PC-9 (cell line): ENCODE data around the gene ZCCHC13. TPM values are rescaled to one million over a fixed set of nuclear protein-coding genes. Genes with fewer than 3 reads are reported as not detected.
"Not testable (repeated sequence)": the region's sequence is repeated elsewhere in the genome, so short reads cannot be mapped to it uniquely, and the experiment has no call there.

Experiments used
- Bru-seq: library from RNA; stranded (reverse); fragments of 400-500 nt; gene quantifications from one replicate; lab custom pipeline; 2021; lab: Mats Ljungman, UMichigan
- BruChase-seq, 2 experiments: library from RNA; stranded (reverse); fragments of 400-500 nt; gene quantifications; one replicate each; lab custom pipeline; 2021; lab: Mats Ljungman, UMichigan
- BruUV-seq: library from RNA; stranded (reverse); fragments of 400-500 nt; replicated peaks from 2 replicates; lab custom pipeline; 2021; lab: Mats Ljungman, UMichigan
- CTCF ChIA-PET: fragments of 300-600 bp; sonication (Branson Sonifier 250); formaldehyde crosslinking; loops from one replicate; lab custom pipeline; 2022; ENCODE audit warnings: antibody characterized with exemption; lab: Charles Lee
- POLR2A ChIA-PET: fragments of 300-600 bp; sonication (Branson Sonifier 250); formaldehyde crosslinking; loops from one replicate; lab custom pipeline; 2022; ENCODE audit warnings: antibody characterized with exemption; ENCODE audit not compliant: unreplicated experiment; lab: Charles Lee
- DNase-seq, 2 experiments: peaks; one replicate each; pipeline versions ENCODE4 v3.0.0 to v3.0.0-alpha.2; 2015 to 2022; ENCODE audit warnings: mixed read lengths in 1 of 2
- H2AFZ ChIP-seq: fragments of 200-600 bp; sonication (generic); 2 replicates; pipeline ENCODE4 v1.8.1; 2017; ENCODE audit warnings: antibody characterized with exemption
- H3F3A ChIP-seq: fragments of 200-600 bp; sonication (generic); 2 replicates; pipeline ENCODE4 v1.8.1; 2017; ENCODE audit warnings: antibody characterized with exemption, mild to moderate bottlenecking, low read depth; ENCODE audit not compliant: insufficient read depth
- H3K27ac ChIP-seq: fragments of 200-600 bp; sonication (generic); 2 replicates; pipeline ENCODE4 v1.6.1; 2016; ENCODE audit warnings: mixed run types
- H3K27me3 ChIP-seq: fragments of 200-600 bp; sonication (generic); 2 replicates; pipeline ENCODE4 v1.6.1; 2016; ENCODE audit warnings: low read depth, mixed run types; ENCODE audit not compliant: insufficient read depth
- H3K36me3 ChIP-seq: fragments of 200-600 bp; sonication (generic); 2 replicates; pipeline ENCODE4 v1.6.1; 2016; ENCODE audit warnings: low read depth, mixed run types
- H3K4me1 ChIP-seq: fragments of 200-600 bp; sonication (generic); replicated peaks from 2 replicates; pipeline ENCODE4 v1.6.1; 2016; ENCODE audit warnings: mixed run types; ENCODE audit not compliant: insufficient read depth
- H3K4me2 ChIP-seq: fragments of 200-600 bp; sonication (generic); 2 replicates; pipeline ENCODE4 v1.6.1; 2017; ENCODE audit warnings: mixed run types
- H3K4me3 ChIP-seq: fragments of 200-600 bp; sonication (generic); 2 replicates; pipeline ENCODE4 v1.6.1; 2016; ENCODE audit warnings: mixed run types
- H3K79me2 ChIP-seq: fragments of 200-600 bp; sonication (generic); 2 replicates; pipeline ENCODE4 v1.6.1; 2017; ENCODE audit warnings: low read depth, mixed run types
- H3K9me2 ChIP-seq: fragments of 200-600 bp; sonication (generic); 2 replicates; pipeline ENCODE4 v1.8.1; 2017; ENCODE audit warnings: mild to moderate bottlenecking; ENCODE audit not compliant: insufficient read depth
- H3K9me3 ChIP-seq: fragments of 200-600 bp; sonication (generic); 2 replicates; pipeline ENCODE4 v1.8.1; 2016; ENCODE audit warnings: low read depth; ENCODE audit not compliant: insufficient read depth
- H4K20me1 ChIP-seq: fragments of 200-600 bp; sonication (generic); 2 replicates; pipeline ENCODE4 v1.8.1; 2017; ENCODE audit not compliant: insufficient read depth
- EZH2 ChIP-seq: fragments of 200-600 bp; sonication (generic); IDR thresholded peaks from 2 replicates; pipeline ENCODE4 v1.8.0; 2017; ENCODE audit warnings: antibody characterized with exemption, low read depth
- intact Hi-C: fragments of 100-400 bp; cut with micrococcal nuclease; formaldehyde crosslinking; loops from one replicate; pipeline ENCODE4 v1.10.0; 2022; ENCODE audit not compliant: unreplicated experiment
- long read RNA-seq: library from polyadenylated mRNA; stranded (forward); transcript quantifications from one replicate; pipeline ENCODE4 v2.0.0, GENCODE V29; 2022
- total RNA-seq: library from RNA; stranded (reverse); gene quantifications from 2 replicates; pipeline ENCODE4 v1.2.3, GENCODE V29; 2021
- TF ChIP-seq, protein P1 (sequence below): fragments of 200-600 bp; sonication (generic); conservative IDR thresholded peaks from 2 replicates; pipeline ENCODE4 v1.6.1; 2017; ENCODE audit warnings: mixed run types, antibody characterized with exemption, mild to moderate bottlenecking, moderate library complexity

The ZCCHC13 gene
- not detected in 2 replicates for total RNA-seq
- Bru-seq, nascent RNA: not detected
- BruChase-seq, experiment 1, labeled RNA remaining after a 2-hour chase: not detected
- BruChase-seq, experiment 2, labeled RNA remaining after a 6-hour chase: percentile 16 among the genes with signal in this experiment
- long read RNA-seq: 0 reads

DNA sequence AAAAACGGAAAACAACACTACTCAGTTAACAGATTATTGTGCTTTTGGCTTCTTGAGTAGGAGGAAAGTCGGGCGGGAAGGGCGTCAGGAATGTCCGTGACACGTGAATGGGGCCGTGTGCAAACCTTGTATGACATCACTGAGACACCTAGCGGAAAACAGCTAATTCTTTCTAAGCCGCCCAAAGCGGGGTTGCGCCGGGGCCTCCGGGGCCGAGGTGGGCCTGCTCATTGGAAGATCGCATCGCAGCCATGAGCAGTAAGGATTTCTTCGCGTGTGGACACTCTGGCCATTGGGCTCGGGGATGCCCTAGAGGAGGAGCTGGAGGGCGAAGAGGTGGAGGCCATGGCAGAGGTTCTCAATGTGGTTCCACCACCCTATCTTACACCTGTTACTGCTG is at the start of gene ZCCHC13:
TSS of gene ZCCHC13 (plus strand) at position 165 of the 400 bp plus-strand sequence. CDS start at position 252, 87 bp downstream.
- H3K4me3 ChIP-seq: no peak within 1 kb of the TSS

DNA sequence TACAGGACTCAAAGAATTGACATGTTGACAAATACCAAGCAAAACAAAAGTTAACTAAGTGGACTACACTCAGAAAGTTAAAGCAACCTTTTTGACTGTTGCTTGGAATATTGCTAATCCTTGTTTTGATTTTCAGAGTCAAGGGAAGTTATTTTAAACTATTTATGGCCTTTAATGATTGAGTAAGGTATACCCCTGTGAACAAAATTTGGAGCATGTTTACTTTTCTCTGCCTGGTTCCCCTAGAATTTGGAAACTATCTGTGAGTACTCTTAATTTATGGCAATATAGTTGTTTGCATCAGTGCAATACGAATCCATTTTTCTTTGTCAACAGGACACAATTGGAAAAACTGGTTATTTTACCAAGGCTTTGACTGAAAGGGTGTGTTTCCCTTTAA is 45.9 kb upstream of the ZCCHC13 start:
- H3K4me3 ChIP-seq, CTCF ChIA-PET, POLR2A ChIA-PET, H3K9me3 ChIP-seq, BruUV-seq, intact Hi-C loops, H3K27ac ChIP-seq, H3K36me3 ChIP-seq, H3F3A ChIP-seq, H3K4me1 ChIP-seq, H3K4me2 ChIP-seq, H3K79me2 ChIP-seq, H2AFZ ChIP-seq, H4K20me1 ChIP-seq, H3K9me2 ChIP-seq, H3K27me3 ChIP-seq, DNase-seq: not testable (repeated sequence)

More for the DNA sequence above, at the start of gene ZCCHC13:
- ChIA-PET POLR2A (no interaction called here), CTCF (no interaction called here)
- no peak within 1 kb of the TSS for H3K27ac ChIP-seq
- H3K4me2 ChIP-seq: no peak within 1 kb of the TSS
- no peak for DNase-seq
- no peaks in the 10 kb centered on the region for H3K9me2 ChIP-seq
- intact Hi-C loops: no loop called here
- no TSS peak for BruUV-seq
- no peaks in the 10 kb centered on the region for H3K79me2 ChIP-seq
- no peak within 1 kb of the TSS for H2AFZ ChIP-seq
- no peaks in the 10 kb centered on the region for H3K36me3 ChIP-seq
- H3F3A ChIP-seq: no peaks in the 10 kb centered on the region
- H4K20me1 ChIP-seq: no peaks in the 10 kb centered on the region
- H3K4me1 ChIP-seq: no peaks in the 10 kb centered on the region
- no peak for TF ChIP-seq EZH2
- TF ChIP-seq, protein P1, sequence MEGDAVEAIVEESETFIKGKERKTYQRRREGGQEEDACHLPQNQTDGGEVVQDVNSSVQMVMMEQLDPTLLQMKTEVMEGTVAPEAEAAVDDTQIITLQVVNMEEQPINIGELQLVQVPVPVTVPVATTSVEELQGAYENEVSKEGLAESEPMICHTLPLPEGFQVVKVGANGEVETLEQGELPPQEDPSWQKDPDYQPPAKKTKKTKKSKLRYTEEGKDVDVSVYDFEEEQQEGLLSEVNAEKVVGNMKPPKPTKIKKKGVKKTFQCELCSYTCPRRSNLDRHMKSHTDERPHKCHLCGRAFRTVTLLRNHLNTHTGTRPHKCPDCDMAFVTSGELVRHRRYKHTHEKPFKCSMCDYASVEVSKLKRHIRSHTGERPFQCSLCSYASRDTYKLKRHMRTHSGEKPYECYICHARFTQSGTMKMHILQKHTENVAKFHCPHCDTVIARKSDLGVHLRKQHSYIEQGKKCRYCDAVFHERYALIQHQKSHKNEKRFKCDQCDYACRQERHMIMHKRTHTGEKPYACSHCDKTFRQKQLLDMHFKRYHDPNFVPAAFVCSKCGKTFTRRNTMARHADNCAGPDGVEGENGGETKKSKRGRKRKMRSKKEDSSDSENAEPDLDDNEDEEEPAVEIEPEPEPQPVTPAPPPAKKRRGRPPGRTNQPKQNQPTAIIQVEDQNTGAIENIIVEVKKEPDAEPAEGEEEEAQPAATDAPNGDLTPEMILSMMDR: no peak
- no peaks in the 10 kb centered on the region for H3K27me3 ChIP-seq
- no peaks in the 10 kb centered on the region for H3K9me3 ChIP-seq

DNA sequence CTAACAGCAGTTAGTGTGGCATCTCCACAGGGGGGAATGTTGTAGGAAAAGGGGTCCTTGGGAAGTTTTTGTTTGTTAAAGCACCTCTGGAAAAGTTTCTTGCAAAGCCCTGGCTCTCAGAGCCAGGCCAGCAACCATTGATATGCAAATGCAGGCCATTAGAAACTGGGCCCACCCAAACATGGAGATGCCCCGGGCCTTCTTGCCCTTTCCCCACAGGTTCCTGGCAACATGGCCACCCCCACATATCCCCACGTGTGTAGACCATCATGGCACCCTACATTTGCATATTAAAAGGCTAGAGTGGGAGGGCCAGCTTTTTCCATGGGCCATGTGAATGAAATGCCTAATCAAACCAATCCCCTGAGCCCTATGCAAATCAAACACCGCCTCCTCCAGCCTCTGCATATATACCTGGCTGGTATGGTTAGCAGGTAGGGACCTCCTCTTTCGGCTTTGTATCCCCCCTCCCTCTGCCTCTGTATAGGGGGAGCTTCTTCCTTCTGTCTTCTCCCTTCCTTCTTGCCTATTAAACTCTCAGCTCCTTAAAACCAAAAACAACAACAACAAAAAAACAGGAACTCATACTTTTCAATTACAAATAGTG is 44.0 kb upstream of the ZCCHC13 start:
- TF ChIP-seq, protein P1: no peak
- TF ChIP-seq EZH2: no peak
- Histone ChIP-seq H3K4me3 (no peak overlapping the region), H3K36me3 (no peaks in the 10 kb centered on the region; the same call in 1 of the 2 replicates), H3F3A (0 out of 2 replicates have a peak, but pooled peaks cover 3% of the 10 kb centered on the region), H3K27me3 (no peaks in the 10 kb centered on the region), H3K9me2 (no peaks in the 10 kb centered on the region), H3K4me1 (no peaks in the 10 kb centered on the region), H3K9me3 (no peaks in the 10 kb centered on the region), H3K27ac (no peak overlapping the region), H2AFZ (no peak overlapping the region), H3K4me2 (no peak overlapping the region), H3K79me2 (no peaks in the 10 kb centered on the region), H4K20me1 (no peaks in the 10 kb centered on the region)
- POLR2A ChIA-PET: no interaction called here
- intact Hi-C loops: no loop called here
- BruUV-seq: no TSS peak
- CTCF ChIA-PET: no interaction called here
- DNase-seq: no peak
